Endodermal cell (in vitro differentiated cells): ENCODE measurements around the gene NAA11. TPM values are rescaled to one million over a fixed set of nuclear protein-coding genes. Genes with fewer than 3 reads are reported as not detected.

ENCODE experiments used
- DNase-seq: peaks from one replicate; pipeline ENCODE4 v3.0.0-alpha.2; 2017
- H3K27ac ChIP-seq: 2 replicates; pipeline ENCODE4 v1.5.1; 2013; ENCODE audit warnings: mild to moderate bottlenecking, low read depth, low read length, moderate library complexity
- H3K27me3 ChIP-seq: 2 replicates; pipeline ENCODE4 v1.6.1; 2013; ENCODE audit warnings: mild to moderate bottlenecking, low read length, moderate library complexity; ENCODE audit not compliant: insufficient read depth, control insufficient read depth, poor library complexity, severe bottlenecking
- H3K36me3 ChIP-seq: 2 replicates; pipeline ENCODE4 v1.7.0; 2013; ENCODE audit warnings: mild to moderate bottlenecking, low read length, moderate library complexity; ENCODE audit not compliant: control insufficient read depth, insufficient read depth
- H3K4me1 ChIP-seq: one replicate; pipeline ENCODE4 v1.7.0; 2013; ENCODE audit warnings: low read length; ENCODE audit not compliant: control insufficient read depth, insufficient read depth
- H3K4me3 ChIP-seq: 2 replicates; pipeline ENCODE4 v1.5.1; 2013; ENCODE audit warnings: mild to moderate bottlenecking, low read length, moderate library complexity
- H3K9ac ChIP-seq: 2 replicates; pipeline ENCODE4 v1.6.1; 2013; ENCODE audit warnings: mild to moderate bottlenecking, low read length, moderate library complexity; ENCODE audit not compliant: poor library complexity, severe bottlenecking; ENCODE audit errors: extremely low read depth
- H3K9me3 ChIP-seq: 2 replicates; pipeline ENCODE4 v1.6.1; 2013; ENCODE audit warnings: mild to moderate bottlenecking, low read length, moderate library complexity; ENCODE audit not compliant: control insufficient read depth
- H3K27ac Mint-ChIP-seq: 2 replicates; pipeline ENCODE4 v1.8.0; 2020; ENCODE audit warnings: mixed read lengths
- H3K27me3 Mint-ChIP-seq: 2 replicates; pipeline ENCODE4 v1.8.0; 2021; ENCODE audit warnings: mild to moderate bottlenecking, mixed read lengths; ENCODE audit not compliant: insufficient read depth
- H3K36me3 Mint-ChIP-seq: 2 replicates; pipeline ENCODE4 v1.8.0; 2020; ENCODE audit warnings: low read depth, mixed read lengths
- H3K4me1 Mint-ChIP-seq: 2 replicates; pipeline ENCODE4 v1.8.0; 2020; ENCODE audit warnings: mixed read lengths
- H3K4me3 Mint-ChIP-seq: 2 replicates; pipeline ENCODE4 v1.8.0; 2020; ENCODE audit warnings: mild to moderate bottlenecking, moderate library complexity, mixed read lengths
- H3K9me3 Mint-ChIP-seq: 2 replicates; pipeline ENCODE4 v1.8.0; 2020; ENCODE audit warnings: mild to moderate bottlenecking, mixed read lengths
- CTCF ChIP-seq: fragments of 200-600 bp; sonication (generic); conservative IDR thresholded peaks from 2 replicates; pipeline ENCODE4 v1.5.0; 2021; ENCODE audit warnings: antibody characterized with exemption, mild to moderate bottlenecking
- WGBS, 2 experiments: methylation state at CpG; one replicate each; pipeline versions ENCODE4 v1.1.5 to v1.1.7; 2013; ENCODE audit warnings: missing lambda C conversion rate in 2 of 2, mixed read lengths in 1 of 2; ENCODE audit not compliant: insufficient coverage in 1 of 2, insufficient read length in 1 of 2; 5-methylcytosine and 5-hydroxymethylcytosine counted together
- total RNA-seq, 2 donors: library from RNA; stranded (reverse); fragmentation: NEBNext Ultra II Directional in 1 of 2; extraction: Animal tissue kit (Norgen Biotek cat#: 25700) in 1 of 2; gene quantifications; 2 replicates in 1 of 2; 3 replicates in 1 of 2; pipeline ENCODE4 v1.2.1, GENCODE V29; 2021

NAA11 gene
- total RNA-seq, 2 donors from 2014 or later, result not detected

DNA sequence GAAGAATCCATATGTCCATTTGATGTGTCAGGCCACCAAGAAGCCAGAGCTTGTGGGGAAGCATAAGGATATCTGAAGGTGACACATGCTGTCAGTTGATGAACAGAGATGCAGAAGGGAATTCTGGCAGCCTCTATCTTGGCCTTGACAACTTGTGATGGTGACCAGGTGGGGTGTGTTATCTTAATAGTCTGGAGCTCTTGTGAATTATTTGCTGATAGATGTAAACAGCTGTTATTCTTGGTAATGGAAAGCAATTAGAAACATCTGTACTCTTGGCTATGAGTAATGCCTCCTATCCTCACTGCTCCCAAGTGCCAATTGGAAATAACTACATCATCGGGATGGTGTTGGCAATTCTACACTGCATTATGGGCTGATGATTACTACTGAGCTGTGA, 51.9 kb downstream of the NAA11 start:
- Mint-ChIP-seq H3K27me3 (no peaks in the 10 kb centered on the region), H3K4me1 (no peaks in the 10 kb centered on the region), H3K9me3 (no peaks in the 10 kb centered on the region), H3K36me3 (no peaks in the 10 kb centered on the region), H3K27ac (no peak overlapping the region), H3K4me3 (no peak overlapping the region)
- DNase-seq, result no peak
- H3K27me3 ChIP-seq, result no peaks in the 10 kb centered on the region
- WGBS, 2 experiments, result 93% methylated on average over 1 of the region's 1 CpG; no CpG with 5 or more reads in 1 of the 2 experiments
- no peak overlapping the region for H3K27ac ChIP-seq
- H3K4me3 ChIP-seq, result no peak overlapping the region
- no peaks in the 10 kb centered on the region for H3K9me3 ChIP-seq
- no peak for TF ChIP-seq CTCF
- no peaks in the 10 kb centered on the region for H3K4me1 ChIP-seq
- no peaks in the 10 kb centered on the region for H3K36me3 ChIP-seq
- H3K9ac ChIP-seq, result no peak overlapping the region

GRCh38 chr4:79272761-79273160, 53.1 kb downstream of the NAA11 start:
- Mint-ChIP-seq H3K4me1 (no peaks in the 10 kb centered on the region), H3K27ac (no peak overlapping the region), H3K27me3 (no peaks in the 10 kb centered on the region), H3K36me3 (no peaks in the 10 kb centered on the region), H3K9me3 (no peaks in the 10 kb centered on the region), H3K4me3 (no peak overlapping the region)
- DNase-seq, result no peak
- Histone ChIP-seq H3K9ac (no peak overlapping the region), H3K36me3 (no peaks in the 10 kb centered on the region), H3K27me3 (no peaks in the 10 kb centered on the region), H3K9me3 (no peaks in the 10 kb centered on the region), H3K4me1 (no peaks in the 10 kb centered on the region), H3K27ac (no peak overlapping the region), H3K4me3 (no peak overlapping the region)
- WGBS, 2 experiments, result 90 to 95% methylated on average over 2 to 4 of the region's 4 CpGs
- no peak for TF ChIP-seq CTCF

DNA sequence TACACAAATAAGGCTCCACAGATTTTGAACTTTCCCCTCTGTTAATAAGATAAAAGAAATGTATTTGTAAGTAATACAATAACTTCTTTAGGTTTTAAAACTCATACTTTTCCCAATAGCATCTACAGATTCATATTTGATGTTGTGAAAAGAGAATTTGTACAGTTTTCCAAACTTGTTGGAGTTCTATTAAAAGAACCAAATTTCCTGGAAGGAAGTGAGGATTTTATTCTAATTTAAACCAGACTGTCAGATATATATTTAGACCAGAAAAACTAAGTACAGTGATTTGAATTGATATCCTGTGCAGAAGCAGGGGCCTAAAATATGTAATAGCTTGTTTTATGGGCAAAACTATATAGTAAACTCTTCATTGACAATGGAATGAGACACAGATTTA, 53.7 kb downstream of the NAA11 start:
- Mint-ChIP-seq H3K36me3 (no peaks in the 10 kb centered on the region), H3K27me3 (no peaks in the 10 kb centered on the region), H3K4me3 (no peak overlapping the region), H3K9me3 (no peaks in the 10 kb centered on the region), H3K4me1 (no peaks in the 10 kb centered on the region), H3K27ac (no peak overlapping the region)
- Histone ChIP-seq H3K27ac (no peak overlapping the region), H3K27me3 (no peaks in the 10 kb centered on the region), H3K9ac (no peak overlapping the region), H3K4me3 (no peak overlapping the region), H3K4me1 (no peaks in the 10 kb centered on the region), H3K36me3 (no peaks in the 10 kb centered on the region), H3K9me3 (no peaks in the 10 kb centered on the region)
- no peak for DNase-seq
- TF ChIP-seq CTCF, result no peak
